GM19328 (cell line): ENCODE results near the gene DPP4.
"Not testable (repeated sequence)": the region's sequence is repeated elsewhere in the genome, so short reads cannot be mapped to it uniquely, and the experiment has no call there.

Experiments
- ATAC-seq: cut with Tn5 transposase; IDR thresholded peaks from one replicate; pipeline ENCODE4 v1.9.1; 2021; ENCODE audit warnings: mild to moderate bottlenecking, moderate library complexity; ENCODE audit not compliant: unreplicated experiment

Gene DPP4

DNA sequence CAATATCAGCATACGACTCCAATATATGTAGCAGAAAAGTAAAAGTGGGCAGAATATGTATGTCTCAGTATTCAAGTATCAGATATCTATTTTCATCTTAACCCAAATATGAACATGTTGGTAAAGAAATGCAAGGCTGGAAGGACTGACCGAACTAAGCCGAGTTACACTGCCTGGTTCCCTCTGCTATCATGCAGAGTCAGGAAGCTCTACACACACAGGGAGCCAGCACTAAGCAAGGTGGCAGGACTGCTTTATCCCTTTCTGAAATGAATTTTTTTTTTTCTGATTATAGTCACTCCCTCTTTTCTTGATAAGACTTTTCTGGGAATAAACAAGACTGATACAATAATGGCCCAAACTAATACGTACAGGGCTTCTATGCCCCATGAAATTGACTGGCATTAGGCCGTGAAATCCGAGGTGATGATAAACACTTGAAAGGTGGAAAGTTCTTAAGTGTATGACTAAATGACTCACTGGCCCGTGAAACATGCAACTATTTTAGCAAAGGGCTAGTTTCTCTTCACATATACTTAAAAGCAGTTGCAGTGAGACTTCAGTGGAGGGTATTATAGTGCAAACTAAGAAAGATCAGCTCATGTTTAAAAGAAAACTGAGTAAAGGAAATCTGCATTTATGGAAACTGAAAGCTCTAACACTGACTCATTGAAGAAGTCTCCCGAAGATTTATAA, 14.9 kb downstream of the DPP4 start:
- ATAC-seq: peak; percentile 74

- ATAC-seq: no peak
Observed at GRCh38 chr2:162057426-162057825, 16.6 kb downstream of the DPP4 start.

DNA sequence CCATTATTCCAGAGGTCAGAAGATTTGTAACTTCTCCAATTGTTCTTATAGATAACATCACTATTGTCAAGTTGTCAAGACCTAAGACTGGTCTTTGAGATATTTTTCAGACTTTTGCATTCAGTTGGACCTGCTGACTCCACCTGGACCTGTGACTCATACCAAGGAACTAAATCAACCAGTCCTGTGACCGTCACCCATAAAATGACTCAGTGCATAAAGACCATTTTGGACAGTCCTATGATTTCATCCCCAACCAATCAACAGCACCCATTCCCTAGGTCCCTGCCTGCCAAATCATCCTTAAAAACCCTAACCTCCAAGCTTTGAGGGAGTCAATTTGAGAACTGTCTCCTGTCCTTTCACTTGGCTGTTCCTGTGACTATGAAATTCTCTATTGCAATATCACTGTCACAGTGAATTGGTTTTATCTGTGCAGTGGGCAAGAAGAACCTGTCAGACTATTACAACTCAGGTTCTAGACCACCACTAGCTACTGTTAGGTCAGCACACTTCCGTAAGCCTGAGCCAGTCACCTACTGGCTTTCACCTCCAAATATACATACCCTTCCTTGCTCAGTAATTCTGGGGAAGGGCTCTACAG, 17.1 kb downstream of the DPP4 start:
- no peak for ATAC-seq

- no peak for ATAC-seq
Observed at GRCh38 chr2:162053808-162054155, 20.2 kb downstream of the DPP4 start.

- no peak for ATAC-seq
Observed at GRCh38 chr2:162053066-162053807, 20.8 kb downstream of the DPP4 start.

GRCh38 chr2:162050513-162050961, 23.5 kb downstream of the DPP4 start:
- ATAC-seq: no peak

- not testable (repeated sequence) for ATAC-seq
Observed at GRCh38 chr2:162049089-162049488, 24.9 kb downstream of the DPP4 start.

GRCh38 chr2:162044586-162044985, 29.4 kb downstream of the DPP4 start:
- no peak for ATAC-seq

GRCh38 chr2:162043132-162043531, 30.9 kb downstream of the DPP4 start:
- ATAC-seq: no peak

DNA sequence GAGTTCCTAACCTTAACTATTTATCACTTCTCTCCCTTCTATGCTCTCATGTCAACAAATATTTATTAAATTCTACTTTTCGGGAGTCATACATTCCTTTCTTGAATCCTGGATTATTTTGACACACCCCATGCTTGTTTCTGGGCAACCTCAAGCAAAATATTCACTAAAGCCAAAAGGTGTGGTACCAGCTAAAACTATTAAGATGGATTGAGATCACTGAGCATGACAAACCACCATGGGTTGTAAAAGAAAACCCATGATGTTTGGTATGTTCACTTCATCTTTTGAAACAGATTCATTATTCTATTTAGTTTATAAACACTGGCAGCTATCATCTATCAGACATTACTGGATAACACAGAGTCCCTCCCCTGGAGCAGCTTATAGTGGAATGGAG, 32.5 kb downstream of the DPP4 start:
- ATAC-seq: no peak

DNA sequence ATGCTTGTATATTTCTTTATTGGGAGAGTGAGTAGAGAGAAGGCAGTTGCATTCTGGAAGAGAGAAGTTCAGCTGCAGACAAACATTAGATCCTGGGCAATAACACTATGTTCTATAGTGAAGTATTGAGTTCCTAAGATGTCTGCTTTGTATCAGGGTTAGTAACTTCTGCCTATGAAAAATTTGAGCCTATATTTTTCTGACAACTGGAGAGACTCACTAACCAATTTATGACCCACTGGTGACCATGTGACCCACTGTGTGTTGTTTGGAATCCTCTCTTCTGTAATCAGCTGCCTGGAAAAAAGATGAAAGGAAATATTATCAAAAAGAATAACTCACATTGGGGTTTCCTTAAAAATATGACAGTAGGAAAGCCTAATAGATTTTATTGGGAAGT, 35.3 kb downstream of the DPP4 start:
- ATAC-seq: no peak

DNA sequence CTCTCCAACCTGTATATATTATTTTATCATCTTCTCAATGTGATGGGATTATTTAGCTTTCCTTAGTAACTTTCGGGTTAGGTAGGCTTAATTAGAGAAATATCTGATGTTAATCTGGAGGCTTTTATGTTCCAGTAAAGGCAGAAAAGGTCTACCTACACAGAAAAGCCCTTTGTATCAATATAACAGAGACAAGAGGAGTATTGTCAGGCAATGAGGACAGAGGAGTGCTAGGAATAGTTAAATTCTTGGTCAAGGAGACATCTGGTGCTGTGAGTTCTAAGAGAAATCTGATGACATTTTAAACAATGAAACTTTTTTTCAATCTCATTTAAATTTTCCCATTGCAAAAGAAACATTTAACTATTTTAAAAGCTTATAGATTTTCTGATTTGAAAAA, 36.1 kb downstream of the DPP4 start:
- no peak for ATAC-seq

GRCh38 chr2:162037028-162037795, 36.8 kb downstream of the DPP4 start:
- ATAC-seq: no peak

DNA sequence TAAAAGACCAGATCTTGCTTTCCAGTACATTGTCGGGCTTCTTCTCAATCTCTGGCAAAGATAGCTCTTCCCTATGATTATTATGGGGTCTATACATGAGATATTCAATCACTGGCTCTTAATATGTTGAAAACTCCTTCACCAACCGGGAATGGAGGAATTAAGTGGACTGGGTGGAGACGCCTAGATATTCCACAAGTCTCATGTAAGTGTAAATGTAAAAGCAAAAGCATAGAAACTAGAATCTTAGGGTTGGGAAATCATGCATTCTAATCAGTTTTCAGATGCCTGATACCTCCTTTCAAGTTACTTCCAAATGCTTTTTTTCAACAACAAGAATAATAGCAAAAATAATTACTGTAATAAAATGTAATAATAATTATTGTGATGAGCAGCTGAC, 38.0 kb downstream of the DPP4 start:
- no peak for ATAC-seq

DNA sequence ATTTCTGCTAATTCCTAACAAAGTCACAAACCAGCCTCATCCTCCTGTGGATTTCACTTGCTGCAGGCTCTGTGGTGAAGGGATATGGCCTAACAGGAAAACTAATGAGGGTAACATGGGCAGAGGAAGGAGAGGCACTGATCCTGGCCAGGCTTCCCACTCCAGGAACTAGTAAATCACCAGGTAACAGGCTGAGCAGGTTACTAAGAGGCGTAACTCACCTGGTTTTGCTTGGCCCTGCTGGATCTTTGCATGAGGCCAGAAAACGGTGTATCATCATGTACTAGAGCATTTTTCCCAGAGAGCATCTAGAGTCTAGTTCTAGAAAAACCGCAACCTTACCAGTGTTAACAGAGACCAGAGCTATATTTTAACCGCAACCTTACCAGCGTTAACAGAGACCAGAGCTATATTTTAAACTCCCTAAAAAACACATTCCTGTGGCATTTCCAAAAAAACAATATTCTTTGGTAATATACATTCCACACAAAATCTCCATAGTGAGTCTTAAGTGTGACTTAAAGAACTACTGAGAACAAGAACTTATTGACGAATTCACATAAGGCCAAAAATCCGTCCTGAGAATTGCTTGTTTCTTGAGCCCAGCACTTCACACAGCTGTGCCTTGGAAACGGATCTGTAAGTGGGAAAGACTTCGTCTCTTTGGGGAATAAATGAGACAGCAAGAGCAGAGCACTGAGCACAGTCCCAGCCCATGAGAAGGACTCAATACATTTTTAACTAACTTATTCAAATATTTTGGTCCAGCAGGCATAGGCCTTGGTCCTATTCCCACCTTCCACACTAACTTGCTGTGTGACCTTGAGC, 43.4 kb downstream of the DPP4 start:
- no peak for ATAC-seq

DNA sequence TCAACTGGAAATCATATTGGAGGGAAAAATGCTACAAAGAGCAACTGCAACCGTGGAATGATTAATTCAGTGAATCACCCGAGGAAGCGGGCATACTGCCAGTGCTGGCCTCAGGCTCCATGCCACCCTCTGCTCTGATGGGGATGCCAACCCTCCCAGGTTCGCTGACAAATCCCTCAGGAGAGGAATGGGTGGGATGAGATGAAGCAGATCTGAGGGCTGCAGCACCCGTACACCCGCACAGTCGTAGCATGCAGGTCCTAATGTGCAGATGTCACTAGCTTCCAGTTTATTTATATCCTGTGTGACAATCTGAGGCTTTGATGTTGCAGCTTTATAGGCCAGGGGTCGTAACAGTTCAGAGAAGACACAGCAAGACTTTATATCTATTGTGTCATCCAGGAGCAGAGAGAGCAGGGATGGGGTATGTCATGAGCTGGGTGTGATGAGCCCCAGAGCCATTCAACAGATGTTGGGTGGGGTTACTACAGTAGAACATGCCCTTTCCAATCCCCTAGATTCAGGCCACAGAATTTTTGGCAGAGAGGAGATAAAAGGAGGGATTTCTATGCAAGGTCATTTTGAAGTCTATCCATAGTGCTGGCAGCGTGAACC, 44.6 kb downstream of the DPP4 start:
- no peak for ATAC-seq

DNA sequence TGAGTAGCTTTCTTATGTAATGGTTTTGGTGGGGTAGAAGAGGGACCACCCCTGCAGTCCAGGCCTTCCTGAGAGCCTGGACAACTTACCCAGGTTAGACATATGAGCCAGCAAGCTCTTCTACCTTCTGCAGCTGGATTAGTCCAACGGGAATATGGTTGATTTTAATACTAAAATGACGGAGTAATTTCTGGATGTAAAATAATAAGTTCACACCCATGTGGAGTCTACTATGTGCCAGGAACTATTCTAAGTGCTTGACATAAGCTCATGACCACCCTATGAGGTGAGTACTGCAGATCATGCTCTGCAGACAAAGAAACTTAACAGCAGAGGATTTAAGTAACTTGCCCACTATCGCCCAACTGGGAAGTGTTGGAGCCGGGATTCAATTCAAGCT, 45.5 kb downstream of the DPP4 start:
- ATAC-seq: no peak

DNA sequence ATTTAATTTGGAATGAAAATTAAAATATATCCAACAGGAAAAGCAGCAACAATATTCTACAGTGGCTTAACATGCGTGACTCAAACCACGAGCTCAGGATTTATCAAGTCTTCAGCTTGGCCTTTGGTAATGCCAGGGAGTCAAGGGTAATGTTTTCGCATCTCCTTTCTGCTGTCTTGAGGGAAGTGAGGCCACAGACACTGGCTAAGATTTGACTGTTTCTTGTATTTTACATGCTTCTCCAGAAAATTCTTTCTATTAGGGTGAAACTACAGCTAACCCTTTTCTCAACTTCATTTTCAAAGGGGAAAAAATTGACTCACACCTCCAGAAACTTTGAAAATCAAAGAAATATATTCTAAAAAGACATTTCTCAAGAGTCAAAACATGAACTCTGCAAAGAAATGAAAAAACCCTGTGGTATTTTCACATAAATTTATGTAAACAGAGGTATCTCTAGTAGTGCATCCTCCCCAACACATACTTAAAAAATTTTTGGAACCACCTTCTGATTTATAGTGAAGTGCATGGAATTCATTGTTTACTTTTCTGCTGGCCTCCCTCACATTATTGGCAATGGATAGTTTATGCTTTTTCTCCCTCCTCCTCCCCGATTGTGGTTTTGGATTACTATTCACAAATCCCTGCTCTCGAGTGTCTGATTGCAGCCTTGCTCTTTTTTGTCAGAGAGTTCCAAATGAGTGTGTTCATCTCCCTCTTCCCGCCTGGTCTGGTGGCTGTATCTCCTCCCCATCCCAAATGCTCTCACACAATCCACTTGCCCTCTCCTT, 48.7 kb downstream of the DPP4 start:
- no peak for ATAC-seq

DNA sequence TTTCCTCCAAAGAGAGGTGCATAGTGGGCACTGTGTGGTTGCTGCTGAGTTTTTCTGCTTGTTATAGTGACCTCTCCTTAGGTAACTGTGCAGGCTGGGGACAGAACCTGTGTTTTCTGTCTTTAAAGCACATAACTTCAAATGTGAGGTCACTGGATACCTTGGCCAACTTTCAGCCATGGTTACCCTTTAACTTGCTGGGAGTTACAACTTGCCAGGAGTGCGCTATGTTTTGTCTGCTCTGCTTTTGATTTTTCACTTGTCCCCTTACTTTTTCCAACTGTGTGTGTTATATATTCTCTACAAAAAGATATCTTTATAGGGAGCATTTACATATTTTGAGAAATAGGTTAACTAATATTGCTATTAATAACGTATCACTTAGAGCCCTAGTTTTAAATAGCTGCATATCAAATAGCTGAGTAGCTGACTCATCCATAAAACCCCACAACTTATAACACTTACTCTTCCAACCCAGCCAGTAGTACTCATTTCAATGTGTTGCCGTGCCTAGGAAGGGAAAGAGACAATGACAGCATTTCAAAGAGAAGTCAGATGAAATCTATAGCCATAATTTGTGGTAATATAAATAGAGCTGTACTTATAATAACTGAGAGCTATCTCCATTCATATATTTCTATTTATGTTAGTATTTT, 51.6 kb downstream of the DPP4 start:
- ATAC-seq: no peak
